ENCODE data around the gene ROCK2.

- TF ChIP-seq CTCF (IDR thresholded peaks at IDR 0.05; ENCODE audit: insufficient read depth, low read depth, low read length) (no peak), EZH2 (IDR thresholded peaks at IDR 0.05; ENCODE audit: insufficient read depth, low read length) (no peak)
Observed at GRCh38 chr2:11290713-11291112, 53.7 kb downstream of the ROCK2 start.
